GM18526 (cell line): ENCODE data around the gene ERGIC3.

Source experiments
- POLR2A ChIP-seq: IDR thresholded peaks from 3 replicates; pipeline ENCODE4 v1.6.1; 2011; ENCODE audit not compliant: insufficient read length; ENCODE audit errors: extremely low read depth

The ERGIC3 gene

DNA sequence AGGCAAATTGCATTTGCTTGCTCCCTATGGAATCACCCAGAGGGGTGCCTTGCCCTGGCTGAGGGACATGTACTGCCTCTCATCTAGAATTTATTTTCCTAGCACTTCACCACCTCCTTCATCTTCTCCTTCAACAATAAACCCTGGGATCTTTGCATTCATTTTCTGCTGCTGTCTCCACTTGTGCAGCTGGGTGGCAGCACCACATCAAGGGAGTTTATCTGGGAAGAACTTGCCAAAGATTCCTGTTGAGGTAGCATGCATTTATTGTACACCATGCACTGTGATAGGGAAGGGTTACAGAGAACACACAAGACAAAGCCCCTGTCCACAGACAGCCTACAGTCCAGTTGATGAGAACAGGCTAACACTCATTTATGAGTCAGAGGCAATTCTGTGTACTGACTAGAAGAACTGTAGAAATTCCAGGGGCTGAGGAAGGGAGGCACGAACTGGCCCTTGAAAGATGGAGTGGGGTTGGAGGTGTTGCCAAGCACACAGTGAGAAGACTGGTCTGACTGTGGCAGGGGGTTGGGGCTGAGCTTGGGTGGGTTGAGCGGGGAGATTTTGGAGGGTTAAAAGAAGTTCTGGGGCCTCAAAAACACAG is 30.0 kb upstream of the ERGIC3 start:
- no peak for TF ChIP-seq POLR2A

- TF ChIP-seq POLR2A: no peak
Measured at GRCh38 chr20:35514371-35514932, 27.4 kb upstream of the ERGIC3 start.

- no peak for TF ChIP-seq POLR2A
Measured at GRCh38 chr20:35515341-35515740, 26.5 kb upstream of the ERGIC3 start.

DNA sequence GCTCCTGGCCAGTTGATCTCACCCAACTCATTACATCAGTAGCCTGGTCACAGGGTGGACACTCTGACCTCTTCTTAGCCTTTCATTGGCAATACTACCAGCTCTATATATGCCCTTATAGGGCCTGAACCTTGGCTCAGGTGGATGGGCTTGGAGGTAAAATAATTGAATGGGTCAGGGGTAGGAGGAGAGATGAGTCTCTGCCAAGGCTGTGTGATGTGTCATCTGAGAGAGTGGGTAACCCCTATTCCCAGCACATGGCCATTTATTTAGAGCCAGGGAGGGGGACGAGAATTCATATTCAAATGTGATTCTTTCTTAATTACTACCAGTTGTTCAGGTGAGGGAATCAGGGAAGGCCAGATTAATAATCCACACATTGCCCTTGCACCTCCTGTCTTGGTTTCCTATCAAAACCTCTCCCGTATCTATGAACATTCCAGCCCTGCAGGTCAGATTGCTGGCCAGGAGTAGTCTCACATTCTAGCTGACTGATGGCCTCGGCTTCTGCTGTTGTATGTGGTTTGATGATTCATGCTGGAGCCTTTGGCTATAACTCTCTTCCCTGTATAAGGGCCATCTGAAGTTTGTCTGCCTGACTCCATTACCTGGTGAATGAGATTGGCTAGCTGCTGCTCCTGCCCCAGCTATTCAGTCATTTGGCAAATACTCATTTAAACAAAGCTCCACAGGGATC is 25.8 kb upstream of the ERGIC3 start:
- no peak for TF ChIP-seq POLR2A

GRCh38 chr20:35517125-35517524 is 24.8 kb upstream of the ERGIC3 start:
- TF ChIP-seq POLR2A: no peak

- no peak for TF ChIP-seq POLR2A
Measured at GRCh38 chr20:35518955-35519354, 22.9 kb upstream of the ERGIC3 start.

GRCh38 chr20:35523298-35523888 is 18.5 kb upstream of the ERGIC3 start:
- no peak for TF ChIP-seq POLR2A

DNA sequence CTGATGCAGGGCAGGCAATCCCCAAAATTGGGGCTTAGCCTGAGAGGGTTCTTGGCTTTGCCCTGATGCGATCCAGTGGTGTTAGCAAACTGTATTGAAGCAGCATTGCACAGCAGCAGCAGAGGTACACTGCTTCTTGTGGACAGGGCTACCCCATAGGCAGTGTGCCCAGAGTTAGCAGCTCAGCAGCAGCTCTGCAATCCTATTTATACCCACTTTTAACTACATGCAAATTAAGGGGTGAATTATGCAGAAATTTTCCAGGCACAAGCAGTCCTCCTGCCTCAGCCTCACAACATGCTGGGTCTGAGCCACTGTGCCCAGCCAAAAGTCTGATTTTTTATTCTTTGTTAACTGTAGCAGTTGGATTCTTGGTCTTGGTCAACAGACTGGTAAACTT is 16.2 kb upstream of the ERGIC3 start:
- no peak for TF ChIP-seq POLR2A

- TF ChIP-seq POLR2A: no peak
Measured at GRCh38 chr20:35527122-35527769, 14.6 kb upstream of the ERGIC3 start.

GRCh38 chr20:35529552-35529951 is 12.3 kb upstream of the ERGIC3 start, which contains the start of gene C20orf173:
TSS of gene C20orf173 (minus strand) at chr20:35529652. CDS start at chr20:35529373, 279 bp downstream.
- no peak for TF ChIP-seq POLR2A

DNA sequence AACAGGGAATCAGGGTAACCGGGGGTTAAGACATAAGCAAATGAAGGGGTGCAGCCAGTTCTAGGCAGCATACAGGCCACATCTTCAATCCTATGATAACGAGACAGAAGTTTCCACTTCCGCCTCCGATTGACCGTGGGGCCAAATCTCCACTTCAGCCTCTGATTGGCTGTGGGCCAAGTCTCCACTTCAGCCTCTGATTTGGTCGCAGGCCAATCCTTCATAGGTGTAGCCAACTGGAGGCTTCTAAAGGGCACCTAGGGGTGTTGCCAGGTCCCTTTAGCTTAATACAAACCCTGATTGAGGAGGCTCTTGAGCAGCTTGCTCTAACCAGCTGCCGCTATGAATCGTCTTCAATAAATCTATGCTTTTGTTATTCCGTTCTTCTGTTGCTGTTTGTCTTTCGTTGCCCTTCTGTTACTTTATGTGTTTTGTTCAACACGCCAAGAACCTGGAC is 2.1 kb upstream of the ERGIC3 start:
- TF ChIP-seq POLR2A: no peak

DNA sequence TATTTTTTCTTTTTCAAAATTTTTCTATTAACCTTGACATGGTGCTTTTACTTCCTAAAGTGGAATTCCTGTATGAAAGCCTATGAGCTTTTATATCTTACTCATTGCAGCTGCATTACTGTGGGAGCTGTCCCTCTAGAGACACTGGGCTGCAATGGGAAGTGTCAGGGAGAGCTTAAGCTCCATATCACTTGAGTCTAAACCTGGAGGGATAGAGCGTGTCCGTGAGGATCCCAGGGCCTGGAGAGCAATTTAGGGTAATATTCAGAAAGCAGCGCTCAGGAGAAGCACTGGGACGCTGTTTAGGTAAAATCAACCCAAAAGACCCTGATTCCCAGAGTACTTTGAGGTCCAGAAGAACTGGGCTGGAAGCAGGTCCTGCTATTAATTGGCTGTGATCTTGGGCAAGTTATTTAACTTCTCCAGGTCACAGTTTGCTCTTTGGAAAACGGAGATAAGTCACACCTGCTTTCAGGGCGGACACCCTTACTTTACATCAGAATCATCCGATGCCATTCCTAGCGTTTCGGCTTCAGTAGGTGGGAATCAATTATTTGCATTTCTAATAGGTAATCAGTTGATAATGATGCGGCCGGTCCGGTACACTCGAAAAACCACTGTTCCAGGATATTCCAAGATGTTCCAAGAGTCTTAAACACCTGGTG is 628 bp upstream of the ERGIC3 start:
- no peak for TF ChIP-seq POLR2A

- no peak for TF ChIP-seq POLR2A
Measured at GRCh38 chr20:35542990-35543389, 1.1 kb downstream of the ERGIC3 start.

- TF ChIP-seq POLR2A: no peak
Measured at GRCh38 chr20:35544436-35544835, 2.6 kb downstream of the ERGIC3 start.

GRCh38 chr20:35546127-35546526 is 4.2 kb downstream of the ERGIC3 start:
- no peak for TF ChIP-seq POLR2A
